ENCODE measurements around the gene PACSIN1. TPM values are rescaled to one million over a fixed set of nuclear protein-coding genes. Genes with fewer than 3 reads are reported as not detected.
"Not testable (repeated sequence)": the region's sequence is repeated elsewhere in the genome, so short reads cannot be mapped to it uniquely, and the experiment has no call there.

The PACSIN1 gene
- total RNA-seq, 1 donor from 2014 or later, result not detected

GRCh38 chr6:34457742-34458735, 7.8 kb upstream of the PACSIN1 start:
- DNase-seq (ENCODE audit: low spot score), result no peak

- no peak for DNase-seq (ENCODE audit: low spot score)
Observed at GRCh38 chr6:34459899-34460593, 5.8 kb upstream of the PACSIN1 start.

GRCh38 chr6:34460796-34461507, 4.9 kb upstream of the PACSIN1 start:
- no peak for DNase-seq (ENCODE audit: low spot score)

- DNase-seq (ENCODE audit: low spot score), result no peak
Observed at GRCh38 chr6:34462010-34462409, 3.9 kb upstream of the PACSIN1 start.

GRCh38 chr6:34462551-34462971, 3.3 kb upstream of the PACSIN1 start:
- DNase-seq (ENCODE audit: low spot score), result no peak

GRCh38 chr6:34463299-34463698, 2.6 kb upstream of the PACSIN1 start:
- DNase-seq (ENCODE audit: low spot score), result no peak

GRCh38 chr6:34463849-34464248, 2.0 kb upstream of the PACSIN1 start:
- DNase-seq (ENCODE audit: low spot score), result no peak

GRCh38 chr6:34466242-34467185, 638 bp downstream of the PACSIN1 start:
- DNase-seq (ENCODE audit: low spot score), result no peak

GRCh38 chr6:34468378-34468892, 2.6 kb downstream of the PACSIN1 start:
- no peak for DNase-seq (ENCODE audit: low spot score)

GRCh38 chr6:34469499-34469898, 3.6 kb downstream of the PACSIN1 start:
- DNase-seq (ENCODE audit: low spot score), result no peak

GRCh38 chr6:34472425-34472824, 6.5 kb downstream of the PACSIN1 start:
- DNase-seq (ENCODE audit: low spot score), result no peak

GRCh38 chr6:34473967-34474366, 8.1 kb downstream of the PACSIN1 start:
- no peak for DNase-seq (ENCODE audit: low spot score)

GRCh38 chr6:34474754-34475153, 8.9 kb downstream of the PACSIN1 start:
- no peak for DNase-seq (ENCODE audit: low spot score)

GRCh38 chr6:34475238-34475682, 9.4 kb downstream of the PACSIN1 start:
- no peak for DNase-seq (ENCODE audit: low spot score)

- no peak for DNase-seq (ENCODE audit: low spot score)
Observed at GRCh38 chr6:34475767-34476328, 10.0 kb downstream of the PACSIN1 start.

- DNase-seq (ENCODE audit: low spot score), result no peak
Observed at GRCh38 chr6:34476447-34476846, 10.6 kb downstream of the PACSIN1 start.

GRCh38 chr6:34476921-34477320, 11.0 kb downstream of the PACSIN1 start:
- DNase-seq (ENCODE audit: low spot score), result no peak

- DNase-seq (ENCODE audit: low spot score), result no peak
Observed at GRCh38 chr6:34478796-34479195, 12.9 kb downstream of the PACSIN1 start.

- not testable (repeated sequence) for DNase-seq (ENCODE audit: low spot score)
Observed at GRCh38 chr6:34483781-34484180, 17.9 kb downstream of the PACSIN1 start.

- DNase-seq (ENCODE audit: low spot score), result no peak
Observed at GRCh38 chr6:34484391-34484790, 18.5 kb downstream of the PACSIN1 start.

Measured in mesenteric fat pad (tissue), 1 donor.